CD8-positive, alpha-beta memory T cell (primary cell): ENCODE data around the gene RRAD. TPM values are rescaled to one million over a fixed set of nuclear protein-coding genes. Genes with fewer than 3 reads are reported as not detected.
A peak's percentile ranks its signal among the peaks of the same experiment; 100 is the strongest.
"Not testable (repeated sequence)": the region's sequence is repeated elsewhere in the genome, so short reads cannot be mapped to it uniquely, and the experiment has no call there.

Source experiments
- CTCF ChIA-PET: fragments of 350-600 bp; sonication (Branson Sonifier 250); formaldehyde crosslinking; loops from one replicate; lab custom pipeline; 2021; ENCODE audit warnings: antibody characterized with exemption; lab: Charles Lee
- POLR2A ChIA-PET: fragments of 350-600 bp; sonication (Branson Sonifier 250); formaldehyde crosslinking; loops from one replicate; lab custom pipeline; 2021; ENCODE audit warnings: antibody characterized with exemption; lab: Charles Lee
- DNase-seq, 5 donors: peaks; one replicate each; pipeline versions ENCODE4 v3.0.0 to v3.0.0-alpha.2; 2020 to 2022; ENCODE audit warnings: mixed read lengths in 1 of 5
- H3K27ac ChIP-seq: one replicate; pipeline ENCODE4 v1.7.0; 2013; ENCODE audit warnings: low read depth, mild to moderate bottlenecking, low read length, moderate library complexity
- H3K27me3 ChIP-seq: 2 replicates; pipeline ENCODE4 v1.7.0; 2013; ENCODE audit warnings: low read length, mild to moderate bottlenecking; ENCODE audit not compliant: insufficient read depth, poor library complexity, severe bottlenecking
- H3K36me3 ChIP-seq: 2 replicates; pipeline ENCODE4 v1.7.0; 2013; ENCODE audit warnings: mild to moderate bottlenecking, low read length, moderate library complexity; ENCODE audit not compliant: insufficient read depth
- H3K4me1 ChIP-seq: 2 replicates; pipeline ENCODE4 v1.7.0; 2013; ENCODE audit warnings: mild to moderate bottlenecking, low read length, moderate library complexity; ENCODE audit not compliant: insufficient read depth
- H3K4me3 ChIP-seq: 2 replicates; pipeline ENCODE4 v1.7.0; 2013; ENCODE audit warnings: mild to moderate bottlenecking, low read length
- H3K9me3 ChIP-seq: 2 replicates; pipeline ENCODE4 v1.7.0; 2013; ENCODE audit warnings: mild to moderate bottlenecking, low read length
- H3K27ac Mint-ChIP-seq, 8 donors: one replicate each; pipeline ENCODE4 v1.8.0; 2020 to 2021; ENCODE audit warnings: mixed read lengths in 8 of 8, mild to moderate bottlenecking in 6 of 8, inconsistent platforms in 3 of 8, moderate library complexity in 3 of 8
- H3K27me3 Mint-ChIP-seq, 2 donors: one replicate each; pipeline ENCODE4 v1.8.0; 2020 to 2021; ENCODE audit warnings: mixed read lengths in 2 of 2, mild to moderate bottlenecking in 1 of 2, moderate library complexity in 1 of 2
- H3K36me3 Mint-ChIP-seq, 3 donors: one replicate each; pipeline ENCODE4 v1.8.0; 2020 to 2021; ENCODE audit warnings: mixed read lengths in 3 of 3, inconsistent platforms in 1 of 3, mild to moderate bottlenecking in 1 of 3
- H3K4me1 Mint-ChIP-seq, 3 donors: one replicate each; pipeline ENCODE4 v1.8.0; 2020 to 2021; ENCODE audit warnings: mixed read lengths in 3 of 3, inconsistent platforms in 1 of 3, mild to moderate bottlenecking in 1 of 3
- H3K4me3 Mint-ChIP-seq, 7 donors: one replicate each; pipeline ENCODE4 v1.8.0; 2020 to 2021; ENCODE audit warnings: mixed read lengths in 7 of 7, mild to moderate bottlenecking in 6 of 7, moderate library complexity in 4 of 7, inconsistent platforms in 2 of 7
- H3K9me3 Mint-ChIP-seq, 5 donors: one replicate each; pipeline ENCODE4 v1.8.0; 2020 to 2022; ENCODE audit warnings: mixed read lengths in 5 of 5, mild to moderate bottlenecking in 3 of 5, moderate library complexity in 2 of 5, inconsistent platforms in 1 of 5
- polyA plus RNA-seq: library from polyadenylated mRNA; unstranded; fragments of 300-500 nt; fragmentation: Illumina TruSeq; gene quantifications from one replicate; pipeline ENCODE4 v1.2.3, GENCODE V29; 2021
- total RNA-seq, 2 experiments: library from RNA; stranded (reverse); gene quantifications; one replicate each; pipeline ENCODE4 v1.2.3, GENCODE V29; 2021

RRAD gene
- total and polyA plus RNA-seq, 3 experiments from 2014 or later: 0.60 to 0.88 TPM; not detected in 1

DNA sequence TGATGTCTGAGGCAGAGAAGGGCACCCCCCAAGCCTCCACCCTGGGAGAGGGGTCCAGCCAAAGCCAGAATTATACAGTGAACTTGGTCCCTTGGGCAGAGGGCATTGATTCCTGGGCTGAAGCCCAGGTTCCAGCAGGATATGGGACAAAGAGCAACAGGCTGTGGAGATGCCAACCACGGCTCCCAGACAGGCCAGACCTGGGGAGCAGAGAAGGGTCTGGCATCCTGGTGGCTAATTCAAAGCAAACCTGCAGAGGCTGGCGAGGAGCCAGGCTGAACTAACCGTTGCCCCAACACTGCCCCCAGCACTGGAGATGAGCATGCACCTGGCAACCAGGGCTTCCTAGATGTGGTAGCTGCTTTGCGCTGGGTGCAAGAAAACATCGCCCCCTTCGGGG is 38.7 kb upstream of the RRAD start:
- no peak overlapping the region for H3K4me3 ChIP-seq
- H3K9me3 ChIP-seq: no peaks in the 10 kb centered on the region
- no peak overlapping the region for H3K4me3 Mint-ChIP-seq
- H3K27me3 ChIP-seq: no peaks in the 10 kb centered on the region
- no peak overlapping the region for H3K27ac Mint-ChIP-seq
- H3K9me3 Mint-ChIP-seq: no peaks in the 10 kb centered on the region
- peaks cover 10 to 12% of the 10 kb centered on the region in 2 donors for H3K27me3 Mint-ChIP-seq
- no peaks in the 10 kb centered on the region for H3K4me1 ChIP-seq
- no peaks in the 10 kb centered on the region for H3K36me3 Mint-ChIP-seq
- peaks cover 0 to 6% (median 2%) of the 10 kb centered on the region in 3 donors for H3K4me1 Mint-ChIP-seq
- CTCF ChIA-PET: interaction anchor here (0.9 to 1.0 kb wide), 2 partner anchors 15 to 221 kb away, joined by 3 read pairs; no protein-coding TSS in a partner anchor
- no peak for DNase-seq
- no peak overlapping the region for H3K27ac ChIP-seq
- no peaks in the 10 kb centered on the region for H3K36me3 ChIP-seq
- POLR2A ChIA-PET: no interaction called here

DNA sequence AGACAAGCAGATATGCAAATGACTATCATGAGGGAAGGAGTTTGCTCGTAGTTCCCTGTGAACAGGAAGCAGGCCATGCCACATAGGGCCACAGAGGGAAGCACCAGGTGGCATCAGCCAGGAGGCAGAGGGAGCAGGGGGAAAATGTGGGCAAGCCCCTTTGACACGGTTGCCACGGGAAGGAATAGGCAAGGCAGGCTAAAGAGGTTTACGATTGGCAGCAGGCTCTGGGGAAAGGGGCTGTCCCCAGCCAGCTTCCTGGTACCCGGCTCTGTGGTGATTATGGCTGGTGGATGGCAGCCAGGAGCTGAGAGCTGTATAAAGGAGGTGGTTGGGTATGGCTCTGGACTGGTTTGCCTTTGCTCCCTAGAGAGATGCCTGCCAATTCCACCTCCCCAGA is 36.6 kb upstream of the RRAD start:
- Mint-ChIP-seq H3K27ac (no peak overlapping the region), H3K9me3 (no peaks in the 10 kb centered on the region), H3K4me1 (peaks cover 0 to 6% (median 2%) of the 10 kb centered on the region in 3 donors), H3K36me3 (no peaks in the 10 kb centered on the region), H3K27me3 (peaks cover 10 to 12% of the 10 kb centered on the region in 2 donors), H3K4me3 (no peak overlapping the region)
- Histone ChIP-seq H3K9me3 (no peaks in the 10 kb centered on the region), H3K4me1 (no peaks in the 10 kb centered on the region), H3K27me3 (no peaks in the 10 kb centered on the region), H3K27ac (peak overlapping the region; percentile 24), H3K4me3 (no peak overlapping the region), H3K36me3 (no peaks in the 10 kb centered on the region)
- ChIA-PET CTCF (interaction anchor here (1.0 kb wide), 1 partner anchor 16 kb away, joined by 3 read pairs; no protein-coding TSS in a partner anchor), POLR2A (no interaction called here)
- no peak for DNase-seq

DNA sequence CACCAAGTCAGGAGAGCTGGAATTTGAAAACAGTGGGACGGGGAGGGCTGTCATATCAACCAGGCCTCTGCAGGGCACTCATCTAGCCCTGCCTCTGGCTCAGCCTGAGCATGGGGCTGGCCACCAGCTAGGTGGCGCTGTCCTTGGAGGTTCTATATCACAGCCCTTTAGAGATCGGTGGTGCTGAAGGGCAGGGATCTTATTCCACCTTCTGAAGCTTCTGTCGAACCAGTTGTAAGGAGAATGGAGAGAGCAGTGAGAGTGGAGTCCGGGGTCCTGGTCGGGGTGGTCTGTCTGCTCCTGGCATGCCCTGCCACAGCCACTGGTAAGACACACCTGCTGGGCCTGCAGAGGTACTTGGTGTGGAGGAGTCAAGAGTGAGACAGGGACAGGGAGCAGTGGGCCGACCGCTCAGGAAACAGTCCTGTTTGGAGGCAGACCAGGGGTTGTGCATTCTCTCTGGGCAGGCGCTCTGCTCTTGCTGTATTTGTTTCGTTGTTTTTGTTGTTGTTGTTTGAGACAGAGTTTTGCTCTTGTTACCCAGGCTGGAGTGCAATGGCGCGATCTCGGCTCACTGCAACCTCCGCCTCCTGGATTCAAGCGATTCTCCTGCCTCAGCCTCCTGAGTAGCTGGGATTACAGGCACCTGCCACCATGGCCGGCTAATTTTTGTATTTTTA is 35.9 kb upstream of the RRAD start, which contains the start of gene CES3:
TSS of gene CES3 (plus strand) at position 202 of the 680 bp plus-strand sequence. CDS start at position 244, 42 bp downstream.
- no peaks in the 10 kb centered on the region for H3K9me3 ChIP-seq
- peak within 1 kb of the TSS; percentile 24 for H3K27ac ChIP-seq
- no peaks in the 10 kb centered on the region for H3K4me1 ChIP-seq
- no peaks in the 10 kb centered on the region for H3K27me3 ChIP-seq
- Mint-ChIP-seq H3K9me3 (no peaks in the 10 kb centered on the region), H3K36me3 (no peaks in the 10 kb centered on the region), H3K4me3 (no peak within 1 kb of the TSS), H3K27me3 (peaks cover 7 to 14% of the 10 kb centered on the region in 2 donors), H3K27ac (peak within 1 kb of the TSS in 2 of 8 donors; percentile 3 to 47), H3K4me1 (peaks cover 0 to 6% (median 2%) of the 10 kb centered on the region in 3 donors)
- no peaks in the 10 kb centered on the region for H3K36me3 ChIP-seq
- ChIA-PET CTCF (interaction anchor here (0.6 to 1.2 kb wide), 5 partner anchors 9 to 298 kb away, joined by 3 to 6 read pairs (median 5); no protein-coding TSS in a partner anchor), POLR2A (no interaction called here)
- DNase-seq: peak; percentile 18 to 56 (median 21)
- no peak within 1 kb of the TSS for H3K4me3 ChIP-seq

DNA sequence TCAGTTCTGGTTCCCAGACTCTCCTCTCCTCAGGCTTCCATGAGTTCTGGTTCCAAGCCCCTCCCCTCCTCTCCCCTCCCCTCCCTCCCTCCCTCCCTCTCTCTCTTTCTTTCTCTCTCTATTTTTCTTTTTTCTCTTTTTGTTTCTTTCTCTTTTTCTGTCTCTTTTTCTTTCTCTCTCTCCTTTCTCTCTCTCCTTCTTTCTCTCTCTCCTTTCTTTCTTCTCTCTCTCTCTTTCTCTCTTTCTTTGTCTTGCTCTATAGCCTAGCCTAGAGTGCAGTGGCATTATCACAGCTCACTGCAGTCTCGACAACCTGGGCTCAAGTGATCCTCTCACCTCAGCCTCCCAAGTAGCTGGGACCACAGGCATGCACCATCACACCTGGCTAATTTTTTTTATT is 34.9 kb upstream of the RRAD start:
- POLR2A ChIA-PET: no interaction called here
- H3K27ac Mint-ChIP-seq: no peak overlapping the region

DNA sequence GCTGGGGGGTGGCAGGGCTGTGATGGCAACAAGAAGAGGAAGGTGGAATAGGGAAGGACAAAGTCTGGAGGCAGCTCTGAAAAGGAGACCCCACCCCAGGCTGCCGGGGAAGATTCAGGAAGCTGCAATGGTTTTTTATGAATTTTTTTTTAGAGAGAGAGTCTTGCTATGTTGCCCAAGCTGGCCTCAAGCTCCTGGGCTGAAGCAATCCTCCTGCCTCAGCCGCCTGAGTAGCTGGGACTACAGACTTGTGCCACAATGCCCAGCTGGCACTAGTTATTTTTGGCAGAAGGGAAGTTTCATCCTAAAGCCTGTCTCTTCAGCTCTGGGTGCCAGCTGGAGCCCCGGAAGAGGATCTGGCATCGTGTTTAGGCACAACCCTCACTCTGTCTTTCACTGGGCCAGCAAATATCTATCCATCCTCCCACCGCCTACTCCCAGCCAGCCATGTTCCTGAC is 34.4 kb upstream of the RRAD start:
- Mint-ChIP-seq H3K36me3 (no peaks in the 10 kb centered on the region), H3K9me3 (no peaks in the 10 kb centered on the region)
- no peak overlapping the region for H3K4me3 ChIP-seq

More for the DNA sequence above, 34.9 kb upstream of the RRAD start:
- CTCF ChIA-PET: interaction anchor here (1.2 kb wide), 2 partner anchors 195 to 225 kb away, joined by 4 to 6 read pairs; no protein-coding TSS in a partner anchor
- Histone ChIP-seq H3K27me3 (no peaks in the 10 kb centered on the region), H3K9me3 (no peaks in the 10 kb centered on the region), H3K4me3 (no peak overlapping the region), H3K4me1 (no peaks in the 10 kb centered on the region), H3K36me3 (no peaks in the 10 kb centered on the region), H3K27ac (no peak overlapping the region)
- H3K36me3 Mint-ChIP-seq: no peaks in the 10 kb centered on the region
- H3K4me3 Mint-ChIP-seq: no peak overlapping the region
- peaks cover 5 to 14% of the 10 kb centered on the region in 2 donors for H3K27me3 Mint-ChIP-seq
- H3K9me3 Mint-ChIP-seq: no peaks in the 10 kb centered on the region
- no peak for DNase-seq
- H3K4me1 Mint-ChIP-seq: peaks cover 0 to 6% (median 2%) of the 10 kb centered on the region in 3 donors

DNA sequence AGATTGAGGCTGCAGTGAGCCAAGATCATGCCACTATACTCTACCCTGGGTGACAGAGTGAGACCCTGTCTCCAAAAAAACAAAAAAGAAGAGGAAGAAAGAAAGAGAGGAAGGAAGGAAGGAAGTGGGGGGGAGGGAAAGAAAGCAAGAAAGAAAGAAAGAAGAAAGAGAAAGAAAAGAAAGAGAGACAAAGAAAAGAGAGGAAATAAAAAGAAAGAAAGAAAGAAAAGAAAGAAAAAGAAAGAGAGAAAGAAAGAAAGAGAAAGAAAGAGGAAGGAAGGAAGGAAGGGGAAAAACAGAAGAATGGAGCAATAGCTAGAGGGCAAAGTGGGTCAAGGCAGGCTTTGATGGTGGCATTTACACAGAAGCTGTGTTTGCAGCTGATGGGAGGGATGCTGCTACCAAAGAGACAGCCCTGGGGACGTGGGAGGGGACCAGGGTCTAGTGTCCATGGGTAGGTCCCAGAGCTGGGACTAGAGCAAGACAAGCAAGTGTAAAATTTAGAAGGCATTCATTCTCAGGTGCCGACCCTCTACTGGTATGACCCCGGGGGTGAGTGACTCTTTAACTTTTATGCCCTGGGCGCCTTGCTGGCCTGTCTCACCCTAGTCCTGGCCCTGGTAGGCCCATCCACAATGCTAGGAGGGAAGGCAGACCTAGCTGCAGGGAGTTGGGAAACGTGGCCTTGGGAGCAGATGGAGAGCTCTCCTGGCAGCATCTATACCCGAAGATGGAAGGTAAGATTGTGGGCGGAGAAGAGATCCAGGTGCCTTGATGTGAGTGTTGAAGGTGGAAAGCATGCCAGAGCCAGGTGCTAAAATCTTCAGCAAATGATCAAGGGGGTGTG is 33.7 kb upstream of the RRAD start:
- no peaks in the 10 kb centered on the region for H3K9me3 ChIP-seq
- no peak for DNase-seq
- no peak overlapping the region for H3K4me3 ChIP-seq
- H3K36me3 ChIP-seq: no peaks in the 10 kb centered on the region
- H3K4me3 Mint-ChIP-seq: no peak overlapping the region
- H3K36me3 Mint-ChIP-seq: no peaks in the 10 kb centered on the region
- no peaks in the 10 kb centered on the region for H3K4me1 ChIP-seq
- ChIA-PET POLR2A (no interaction called here), CTCF (interaction anchor here (0.6 to 1.3 kb wide), 5 partner anchors 9 to 245 kb away, joined by 3 to 4 read pairs (median 3); no protein-coding TSS in a partner anchor)
- H3K9me3 Mint-ChIP-seq: no peaks in the 10 kb centered on the region
- H3K27ac ChIP-seq: no peak overlapping the region
- no peaks in the 10 kb centered on the region for H3K27me3 ChIP-seq
- H3K27ac Mint-ChIP-seq: peak overlapping the region in 1 of 8 donors; percentile 22
- H3K4me1 Mint-ChIP-seq: peaks cover 0 to 6% (median 2%) of the 10 kb centered on the region in 3 donors
- H3K27me3 Mint-ChIP-seq: peaks cover 4 to 6% of the 10 kb centered on the region in 2 donors

More for the DNA sequence above, 34.4 kb upstream of the RRAD start:
- no peak for DNase-seq
- H3K9me3 ChIP-seq: no peaks in the 10 kb centered on the region
- H3K27ac ChIP-seq: no peak overlapping the region
- no peaks in the 10 kb centered on the region for H3K36me3 ChIP-seq
- POLR2A ChIA-PET: no interaction called here
- no peaks in the 10 kb centered on the region for H3K4me1 ChIP-seq
- CTCF ChIA-PET: interaction anchor here (0.7 to 1.3 kb wide), 4 partner anchors 10 to 223 kb away, joined by 3 to 4 read pairs (median 4); no protein-coding TSS in a partner anchor
- Mint-ChIP-seq H3K27ac (no peak overlapping the region), H3K27me3 (peaks cover 4 to 9% of the 10 kb centered on the region in 2 donors), H3K4me1 (peaks cover 0 to 6% (median 2%) of the 10 kb centered on the region in 3 donors), H3K4me3 (no peak overlapping the region)
- H3K27me3 ChIP-seq: no peaks in the 10 kb centered on the region

DNA sequence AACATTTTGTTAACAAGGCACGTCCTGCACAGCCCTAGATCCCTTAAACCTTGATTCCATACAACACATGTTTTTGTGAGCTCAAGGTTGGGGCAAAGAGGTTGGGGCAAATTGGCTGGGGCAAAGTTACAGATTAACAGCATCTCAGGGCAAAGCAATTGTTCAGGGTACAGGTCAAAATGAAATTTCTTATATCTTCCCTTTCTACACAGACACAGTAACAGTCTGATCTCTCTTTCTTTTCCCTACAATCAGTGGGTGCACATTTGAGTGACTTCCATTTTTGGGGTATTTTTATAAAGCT is 30.8 kb upstream of the RRAD start:
- H3K27me3 ChIP-seq, H3K4me1 ChIP-seq, POLR2A ChIA-PET, DNase-seq, H3K4me1 Mint-ChIP-seq, H3K27ac Mint-ChIP-seq, H3K4me3 Mint-ChIP-seq, H3K36me3 ChIP-seq, H3K4me3 ChIP-seq, H3K9me3 Mint-ChIP-seq, H3K27ac ChIP-seq, H3K9me3 ChIP-seq, CTCF ChIA-PET: not testable (repeated sequence)
- H3K27me3 Mint-ChIP-seq: peaks cover 16 to 26% of the 10 kb centered on the region in 2 donors
- peaks cover 0 to 11% (median 0%) of the 10 kb centered on the region in 3 donors for H3K36me3 Mint-ChIP-seq
